Measurements from ENCODE around the gene XPC.

XPC gene

GRCh38 chr3:14169871-14170270, 8.5 kb downstream of the XPC start:
- Histone ChIP-seq H3K36me3 (peaks cover 78% of the 10 kb centered on the region), H3K27ac (no peak overlapping the region), H3K4me3 (ENCODE audit: low read depth in 1 of 2, low read length in 1 of 2) (no peak overlapping the region), H3K9me3 (no peaks in the 10 kb centered on the region), H3K4me1 (ENCODE audit: control insufficient read depth in 1 of 2, insufficient read depth in 1 of 2, low read depth in 1 of 2, low read length in 1 of 2) (no peaks in the 10 kb centered on the region), H3K27me3 (no peaks in the 10 kb centered on the region)
- TF ChIP-seq CTCF (IDR thresholded peaks at IDR 0.05): no peak

- no peaks in the 10 kb centered on the region for H3K9me3 ChIP-seq
- no peak overlapping the region for H3K4me3 ChIP-seq (ENCODE audit: low read depth in 1 of 2, low read length in 1 of 2)
- H3K27ac ChIP-seq: no peak overlapping the region
- no peak for TF ChIP-seq CTCF (IDR thresholded peaks at IDR 0.05)
- no peaks in the 10 kb centered on the region for H3K27me3 ChIP-seq
- peaks cover 82% of the 10 kb centered on the region for H3K36me3 ChIP-seq
- H3K4me1 ChIP-seq (ENCODE audit: control insufficient read depth in 1 of 2, insufficient read depth in 1 of 2, low read depth in 1 of 2, low read length in 1 of 2): no peaks in the 10 kb centered on the region
Measured at GRCh38 chr3:14169435-14169834, 9.0 kb downstream of the XPC start.

GRCh38 chr3:14166877-14167603, 11.4 kb downstream of the XPC start:
- H3K4me3 ChIP-seq (ENCODE audit: low read depth in 1 of 2, low read length in 1 of 2): no peak overlapping the region
- no peaks in the 10 kb centered on the region for H3K27me3 ChIP-seq
- no peaks in the 10 kb centered on the region for H3K9me3 ChIP-seq
- H3K4me1 ChIP-seq (ENCODE audit: control insufficient read depth in 1 of 2, insufficient read depth in 1 of 2, low read depth in 1 of 2, low read length in 1 of 2): peaks cover 3 to 4% of the 10 kb centered on the region in 2 experiments
- H3K27ac ChIP-seq: no peak overlapping the region
- peaks cover 91% of the 10 kb centered on the region for H3K36me3 ChIP-seq
- TF ChIP-seq CTCF (IDR thresholded peaks at IDR 0.05): no peak

DNA sequence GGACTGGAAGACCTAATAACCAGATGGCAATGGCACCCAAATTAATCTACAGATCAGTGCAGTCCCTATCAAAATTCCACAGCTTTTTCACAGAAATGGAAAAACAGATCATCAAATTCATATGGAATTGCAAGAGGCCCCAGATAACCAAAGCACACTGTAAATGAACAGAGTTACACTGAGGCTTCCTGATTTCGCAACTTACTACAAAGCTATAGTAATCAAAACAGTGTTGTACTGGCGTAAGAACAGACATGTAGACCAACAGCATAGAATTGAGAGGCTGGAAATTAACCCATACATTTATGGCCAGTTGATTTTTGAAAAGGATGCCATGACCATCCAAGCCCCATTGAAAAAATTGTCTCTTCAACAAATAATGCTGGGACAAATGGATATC, 16.2 kb downstream of the XPC start:
- no peaks in the 10 kb centered on the region for H3K27me3 ChIP-seq
- no peak for TF ChIP-seq CTCF (IDR thresholded peaks at IDR 0.05)
- H3K27ac ChIP-seq: no peak overlapping the region
- H3K4me3 ChIP-seq (ENCODE audit: low read depth in 1 of 2, low read length in 1 of 2): no peak overlapping the region
- no peaks in the 10 kb centered on the region for H3K9me3 ChIP-seq
- peaks cover 80% of the 10 kb centered on the region for H3K36me3 ChIP-seq
- H3K4me1 ChIP-seq (ENCODE audit: control insufficient read depth in 1 of 2, insufficient read depth in 1 of 2, low read depth in 1 of 2, low read length in 1 of 2): peaks cover 5% of the 10 kb centered on the region in 2 experiments

DNA sequence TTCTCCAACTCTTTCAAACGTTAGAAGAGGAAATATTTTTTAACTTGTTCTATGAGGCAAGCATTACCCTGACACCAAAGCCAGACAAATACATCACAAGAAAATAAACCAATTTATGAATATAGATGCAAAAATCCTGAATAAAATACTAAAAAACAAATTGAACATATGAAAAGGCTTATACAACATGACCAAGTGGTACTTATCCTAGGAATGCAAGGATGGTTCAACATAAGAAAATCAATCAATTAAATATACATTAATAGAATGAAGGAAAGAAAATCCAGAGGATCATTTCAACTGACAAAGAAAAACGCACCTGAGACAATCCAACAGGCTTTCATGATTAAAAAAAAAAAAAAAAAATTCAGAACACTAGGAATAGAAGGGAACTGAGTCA, 17.1 kb downstream of the XPC start:
- TF ChIP-seq CTCF (IDR thresholded peaks at IDR 0.05): no peak
- Histone ChIP-seq H3K27ac (no peak overlapping the region), H3K27me3 (no peaks in the 10 kb centered on the region), H3K9me3 (no peaks in the 10 kb centered on the region), H3K4me3 (ENCODE audit: low read depth in 1 of 2, low read length in 1 of 2) (no peak overlapping the region), H3K4me1 (ENCODE audit: control insufficient read depth in 1 of 2, insufficient read depth in 1 of 2, low read depth in 1 of 2, low read length in 1 of 2) (peaks cover 5% of the 10 kb centered on the region in 2 experiments), H3K36me3 (peaks cover 80% of the 10 kb centered on the region)

All from neutrophil (primary cell).